GM18520 (cell line): ENCODE data around the gene HMG20A.
"Not testable (repeated sequence)": the region's sequence is repeated elsewhere in the genome, so short reads cannot be mapped to it uniquely, and the experiment has no call there.

Source experiments
- ATAC-seq: cut with Tn5 transposase; IDR thresholded peaks from one replicate; pipeline ENCODE4 v1.9.1; 2021; ENCODE audit not compliant: unreplicated experiment

Gene HMG20A

DNA sequence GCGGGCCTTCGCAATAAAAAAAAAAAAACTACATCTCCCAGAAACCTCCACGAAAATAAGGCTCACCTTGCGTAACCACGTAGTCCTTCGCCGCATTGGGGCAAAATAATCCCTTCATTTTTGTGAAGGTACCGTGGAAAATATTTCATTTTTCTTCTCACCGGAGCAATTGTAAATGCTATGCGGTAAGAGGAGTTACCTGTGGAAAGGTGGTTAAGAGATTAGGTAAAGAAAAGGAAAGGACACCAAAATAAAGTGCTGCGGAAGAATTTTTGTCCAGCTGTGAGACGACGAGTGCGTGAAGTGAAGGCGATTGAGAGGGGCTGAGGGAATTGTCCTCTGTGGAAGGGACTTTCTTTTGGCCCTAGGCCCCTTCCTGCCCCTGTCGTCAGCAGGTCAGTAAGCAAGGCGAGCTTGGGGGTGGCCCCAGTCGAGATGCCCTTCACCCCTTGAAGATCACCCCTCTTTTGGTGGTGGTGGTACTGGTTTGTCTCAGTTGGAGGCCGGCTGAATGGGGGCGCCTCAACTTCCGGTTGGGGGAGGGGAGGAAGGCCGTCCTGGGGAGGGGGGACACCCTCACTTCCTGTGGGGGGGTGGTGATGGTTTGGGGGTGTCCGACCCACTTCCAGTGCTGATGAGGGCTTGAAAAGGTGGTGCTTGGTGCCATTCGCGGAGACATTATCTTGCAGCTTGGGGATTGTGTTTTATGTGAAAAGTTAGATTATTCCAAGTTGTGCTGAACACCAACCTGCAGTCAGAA, at the start of gene HMG20A:
Gene HMG20A (plus strand): TSS at position 279 of the 760 bp plus-strand sequence. CDS start 37,520 bp downstream, outside the sequence.
- peak; percentile 21 for ATAC-seq

DNA sequence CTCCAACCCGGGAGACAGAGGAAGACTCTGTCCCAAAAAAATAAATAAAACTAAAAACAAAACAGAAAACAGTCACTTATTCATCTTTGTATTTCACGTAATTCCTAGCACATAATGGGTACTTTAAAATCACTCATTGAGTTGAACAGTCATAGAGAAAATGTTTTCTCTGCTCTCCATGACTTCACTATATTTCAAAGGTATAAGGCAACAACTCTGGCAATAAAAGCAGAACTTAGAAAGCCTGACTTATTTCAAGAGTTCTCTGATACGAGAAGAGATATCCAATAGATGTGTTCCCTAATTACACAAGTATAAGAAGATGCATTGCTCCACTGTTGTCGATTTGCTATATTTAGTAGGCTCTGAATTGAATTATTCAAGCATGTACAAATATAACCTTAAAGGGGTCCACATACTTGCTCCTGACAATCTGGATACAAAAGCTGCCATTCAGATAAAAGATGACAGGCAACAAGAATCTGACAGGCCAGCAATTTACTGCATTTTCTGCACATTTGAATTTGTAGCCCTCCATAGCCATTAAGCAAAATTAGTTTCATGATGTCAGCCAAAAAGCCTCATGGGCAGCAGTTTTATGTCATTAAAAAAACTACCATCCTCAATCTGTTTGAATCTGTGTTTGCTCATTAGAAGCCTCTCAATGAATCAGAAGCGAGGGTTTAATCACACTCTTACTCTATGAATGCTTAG, 48.7 kb upstream of the HMG20A start:
- ATAC-seq: no peak

DNA sequence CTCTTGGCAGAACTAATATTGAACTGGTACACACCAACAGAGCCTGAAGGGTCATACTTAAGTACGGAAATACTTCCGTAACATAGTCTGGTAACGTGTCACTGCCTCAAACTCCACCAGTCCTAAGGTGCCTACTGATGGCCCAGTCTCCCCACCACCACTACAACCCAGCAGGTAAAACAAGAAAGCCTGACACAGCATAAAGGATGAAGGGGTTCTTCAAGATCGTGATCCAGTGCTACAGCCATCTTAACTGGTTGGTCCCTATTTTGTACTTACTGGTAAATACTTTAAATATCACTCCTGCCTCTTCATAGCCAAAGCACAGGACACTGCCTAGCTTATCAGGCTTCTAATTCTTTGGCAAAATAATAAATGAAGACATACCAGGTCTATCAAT, 47.2 kb upstream of the HMG20A start:
- no peak for ATAC-seq

DNA sequence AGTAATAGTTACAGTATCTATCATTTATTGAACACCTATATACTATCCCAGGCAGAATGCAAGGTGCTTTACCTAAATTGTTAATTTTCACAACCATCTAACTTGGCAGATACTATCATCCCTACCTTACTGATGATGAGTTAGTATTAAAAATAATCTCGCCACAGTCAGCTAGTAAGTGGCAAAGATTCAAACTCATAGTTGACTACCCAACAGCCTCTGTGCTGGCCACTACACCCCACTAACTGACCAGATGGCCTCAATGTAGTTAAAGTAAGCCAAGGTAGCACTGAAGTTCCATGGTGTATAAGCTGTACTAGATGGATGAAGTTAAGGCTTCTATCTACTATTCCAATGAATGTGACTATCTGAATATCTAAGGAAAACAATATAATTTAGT, 45.6 kb upstream of the HMG20A start:
- no peak for ATAC-seq

DNA sequence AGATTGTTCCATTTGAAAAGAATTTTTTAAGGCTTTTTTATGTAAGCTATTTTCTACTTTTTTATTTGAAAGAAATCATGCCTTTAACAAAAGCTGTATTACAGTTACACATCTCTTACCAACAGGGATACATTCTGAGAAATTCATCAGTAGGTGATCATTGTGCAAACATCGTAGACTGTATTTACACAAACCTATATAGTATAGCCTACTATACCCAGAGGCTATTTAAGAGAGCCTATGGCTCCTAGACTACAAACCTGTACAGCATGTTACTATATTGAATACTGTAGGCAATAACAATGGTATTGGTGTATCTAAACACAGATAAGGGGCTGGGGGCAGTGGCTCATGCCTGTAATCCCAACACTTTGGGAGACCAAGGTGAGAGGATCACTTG, 43.9 kb upstream of the HMG20A start:
- ATAC-seq: no peak

GRCh38 chr15:77380033-77380432, 40.7 kb upstream of the HMG20A start:
- ATAC-seq: no peak

DNA sequence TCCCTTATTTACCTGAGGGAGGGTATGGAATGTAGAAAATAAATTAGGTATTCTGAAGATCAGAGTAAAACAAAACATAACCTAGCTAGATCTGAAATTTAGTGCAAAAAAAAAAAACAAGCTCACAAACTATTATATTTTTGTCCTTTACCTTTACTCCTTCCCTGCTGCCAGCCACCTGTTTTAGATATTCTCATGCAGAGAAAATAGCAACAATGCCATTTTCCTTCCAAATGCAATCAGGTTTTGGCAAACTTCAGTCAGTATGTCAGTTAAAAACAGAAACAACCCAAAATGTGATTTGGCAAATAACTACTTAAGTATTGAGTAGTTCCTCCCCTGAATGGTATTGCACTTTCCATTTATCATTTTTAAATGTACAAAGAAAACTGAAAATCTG, 36.6 kb upstream of the HMG20A start:
- no peak for ATAC-seq

GRCh38 chr15:77384589-77385359, 35.9 kb upstream of the HMG20A start:
- no peak for ATAC-seq

DNA sequence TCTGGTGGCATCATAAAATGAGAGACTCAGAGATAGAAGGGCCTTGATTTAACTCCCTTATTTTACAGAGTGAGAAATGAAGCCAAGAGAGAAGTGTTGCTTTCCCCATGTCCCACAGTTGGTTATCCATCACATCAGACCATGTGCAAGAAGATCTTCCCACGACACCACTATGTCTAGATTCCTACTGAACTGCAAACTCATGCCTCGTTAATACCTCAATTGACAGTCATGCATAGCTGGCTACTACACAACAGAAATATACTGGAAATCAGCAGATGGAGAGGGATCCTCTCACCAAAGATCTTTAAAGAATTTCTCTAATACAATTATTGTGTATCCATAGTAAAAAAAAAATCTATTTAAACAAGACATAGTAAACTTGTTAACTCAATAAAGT, 34.1 kb upstream of the HMG20A start:
- ATAC-seq: no peak

DNA sequence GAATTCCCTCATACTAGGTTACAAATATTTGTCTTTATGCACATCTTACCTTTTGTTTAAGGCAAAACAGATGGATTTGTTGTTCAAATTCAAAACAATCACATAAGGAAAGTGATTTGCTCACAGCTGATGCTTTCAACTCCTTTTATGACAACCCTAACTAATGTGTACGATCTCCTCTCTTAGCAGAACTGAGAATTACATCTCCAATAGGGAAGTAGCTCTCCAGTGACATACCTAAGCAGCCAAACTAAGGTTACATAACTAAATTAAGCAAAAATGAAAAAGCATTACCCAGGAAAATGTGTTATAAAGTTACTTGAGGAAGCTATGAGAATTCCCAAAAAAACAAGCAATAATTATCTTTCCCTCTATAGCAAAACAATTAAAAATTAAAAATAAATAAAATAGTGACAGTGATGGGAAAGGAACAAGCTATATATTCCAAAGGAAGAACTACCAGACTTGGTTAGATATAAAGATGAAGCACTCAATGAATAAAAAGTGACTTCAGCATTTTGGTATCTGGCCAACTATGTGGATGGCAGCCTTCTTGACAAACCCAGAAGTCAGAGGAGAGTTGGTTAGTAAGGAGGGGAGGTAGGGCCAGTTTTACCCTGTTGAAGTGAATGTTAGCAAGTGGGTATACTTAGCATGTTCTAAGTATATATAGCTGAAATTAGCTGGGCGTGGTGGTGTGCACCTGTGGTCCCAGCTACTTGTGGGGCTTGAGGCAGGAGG, 33.2 kb upstream of the HMG20A start:
- no peak for ATAC-seq

GRCh38 chr15:77391372-77391951, 29.2 kb upstream of the HMG20A start:
- ATAC-seq: no peak

GRCh38 chr15:77392762-77393470, 27.8 kb upstream of the HMG20A start:
- no peak for ATAC-seq

DNA sequence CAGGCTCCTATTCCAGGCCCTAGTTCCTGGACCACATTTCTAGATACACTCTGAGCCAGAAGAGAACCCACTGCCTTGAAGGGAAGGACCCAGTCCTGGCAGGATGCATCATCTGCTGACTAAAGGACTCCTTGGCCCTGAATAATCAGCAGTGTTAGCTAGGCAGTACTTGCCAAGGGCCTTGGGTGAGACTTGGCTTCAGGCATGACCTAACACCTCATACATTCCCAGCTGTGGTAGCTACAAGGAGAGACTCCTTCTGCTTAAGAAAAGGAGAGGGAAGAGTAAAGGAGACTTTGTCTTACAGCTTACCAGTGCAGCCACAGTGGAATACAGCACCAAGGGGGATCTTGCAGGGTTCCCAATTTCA, 27.2 kb upstream of the HMG20A start:
- ATAC-seq: no peak

GRCh38 chr15:77395013-77395774, 25.5 kb upstream of the HMG20A start:
- ATAC-seq: no peak

- ATAC-seq: no peak
Observed at GRCh38 chr15:77396692-77397091, 24.0 kb upstream of the HMG20A start.

DNA sequence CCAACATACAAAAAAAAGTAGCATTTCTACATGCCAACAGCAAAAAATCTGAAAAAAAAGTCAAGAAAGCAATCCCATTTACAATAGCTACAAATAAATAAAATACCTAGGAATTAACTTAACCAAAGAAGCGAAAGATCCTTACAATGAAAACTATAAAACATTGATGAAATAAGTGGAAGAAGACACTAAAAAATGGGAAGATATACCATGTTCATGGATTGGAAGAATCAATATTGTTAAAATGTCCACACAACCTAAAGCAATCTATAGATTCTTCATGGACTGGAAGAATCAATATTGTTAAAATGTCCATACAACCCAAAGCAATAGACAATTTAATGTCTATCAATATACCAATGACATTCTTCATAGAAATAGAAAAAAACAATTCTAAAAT, 21.8 kb upstream of the HMG20A start:
- ATAC-seq: no peak

DNA sequence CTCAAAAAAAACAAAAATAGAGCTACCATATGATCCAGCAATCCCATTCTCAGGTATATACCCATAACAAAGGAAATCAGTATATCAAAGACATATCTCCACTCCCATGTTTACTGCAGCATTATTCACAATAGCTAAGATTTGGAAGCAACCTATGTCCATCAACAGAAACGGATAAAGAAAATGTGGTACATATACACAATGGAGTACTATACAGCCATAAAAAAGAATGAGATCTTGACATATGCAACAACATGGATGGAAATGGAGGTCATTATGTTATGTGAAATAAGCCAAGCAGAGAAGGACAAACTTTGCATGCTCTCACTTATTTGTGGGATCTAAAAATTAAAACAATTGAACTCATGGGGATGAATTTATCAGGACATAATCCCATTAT, 20.4 kb upstream of the HMG20A start:
- no peak for ATAC-seq

DNA sequence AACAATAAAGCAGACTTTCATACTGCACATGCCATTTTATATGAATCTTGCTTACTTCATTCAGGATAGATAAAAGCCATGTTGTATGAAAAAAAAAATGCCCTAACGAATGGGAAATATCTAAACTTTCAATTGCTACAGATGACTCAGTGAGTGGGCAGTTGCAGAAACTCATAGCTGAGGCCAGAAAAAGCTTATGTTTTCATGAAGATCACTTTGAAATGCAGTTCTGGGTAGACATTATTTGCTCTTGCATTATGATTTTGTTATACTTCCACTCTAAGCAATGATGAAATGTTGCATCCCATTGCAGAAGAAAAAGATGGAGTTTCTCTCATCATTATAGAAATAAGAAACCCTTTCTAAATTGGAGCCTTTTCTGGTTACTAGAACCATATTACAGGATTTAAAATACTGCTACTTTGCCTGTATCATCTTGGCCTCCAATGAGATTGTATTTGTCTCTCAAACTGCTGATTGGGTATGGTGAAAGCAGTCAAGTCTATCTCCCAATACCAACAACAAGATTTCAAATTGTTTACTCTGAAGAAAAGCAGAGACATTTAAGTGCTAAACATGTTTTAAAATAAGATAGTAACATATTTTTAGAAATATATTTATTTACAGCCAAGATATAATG, 17.8 kb upstream of the HMG20A start:
- ATAC-seq: no peak

DNA sequence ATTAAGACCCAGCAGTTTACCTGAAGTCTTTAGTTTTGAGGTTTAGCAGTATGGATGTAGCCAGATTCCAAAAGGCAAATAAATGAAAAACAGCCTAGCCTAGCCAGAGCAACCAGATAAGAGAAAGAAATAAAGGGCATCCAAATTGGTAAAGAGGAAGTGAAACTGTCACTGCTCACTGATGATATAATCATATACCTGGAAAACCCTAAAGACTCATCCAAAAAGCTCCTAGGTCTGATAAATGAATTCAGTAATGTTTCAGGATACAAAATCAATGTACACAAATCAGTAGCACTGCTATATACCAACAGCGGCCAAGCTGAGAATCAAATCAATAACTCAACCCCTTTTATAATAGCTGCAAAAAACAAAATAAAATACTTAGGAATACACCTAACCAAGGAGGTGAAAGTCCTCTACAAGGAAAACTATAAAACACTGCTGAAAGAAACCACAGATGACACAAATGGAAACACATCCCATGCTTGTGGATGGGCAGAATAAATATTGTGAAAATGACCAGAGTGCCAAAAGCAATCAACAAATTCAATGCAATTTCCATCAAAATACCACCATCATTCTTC, 14.4 kb upstream of the HMG20A start:
- not testable (repeated sequence) for ATAC-seq
